Measurements from ENCODE around the gene POLR1A. TPM values are rescaled to one million over a fixed set of nuclear protein-coding genes. Genes with fewer than 3 reads are reported as not detected.

Gene POLR1A
- total and polyA plus RNA-seq, 4 donors, result 3.2 to 12.3 (median 6.1) TPM

DNA sequence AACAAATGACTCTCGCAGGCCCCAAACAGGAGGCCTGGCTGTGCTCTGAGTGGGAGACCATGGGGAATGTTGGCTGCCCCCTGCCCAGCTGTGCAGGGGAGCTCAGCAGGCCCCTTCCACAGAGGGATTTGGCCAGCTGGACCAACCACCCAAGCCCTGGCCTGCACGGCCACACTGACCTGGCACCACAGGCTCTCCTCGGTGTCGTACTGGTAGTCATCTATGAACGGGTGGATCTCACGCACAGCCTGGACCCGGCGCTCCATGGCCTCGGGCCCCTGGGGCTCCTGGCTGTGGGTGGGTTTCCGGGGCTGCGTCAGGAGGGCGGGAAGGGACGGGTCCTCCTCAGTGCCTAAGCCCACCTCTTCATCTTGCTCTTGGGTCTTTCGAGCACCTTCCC is 74.5 kb downstream of the POLR1A start:
- Histone ChIP-seq H3K9me3 (ENCODE audit: control insufficient read depth in 4 of 4, low read length in 3 of 4) (no peaks in the 10 kb centered on the region), H3K4me3 (ENCODE audit: low read depth in 1 of 3, low read length in 3 of 3) (no peak overlapping the region), H3K36me3 (ENCODE audit: control insufficient read depth in 4 of 4, insufficient read depth in 3 of 4, low read depth in 1 of 4, low read length in 3 of 4) (peaks cover 15 to 62% (median 26%) of the 10 kb centered on the region in 4 donors), H3K9ac (ENCODE audit: low read depth in 1 of 2, low read length in 2 of 2) (no peak overlapping the region), H3K27me3 (ENCODE audit: control insufficient read depth in 4 of 4, insufficient read depth in 4 of 4, low read length in 3 of 4) (no peaks in the 10 kb centered on the region), H3K27ac (ENCODE audit: low read depth in 1 of 2, low read length in 2 of 2) (no peak overlapping the region), H3K4me1 (ENCODE audit: control insufficient read depth in 4 of 4, insufficient read depth in 4 of 4, low read length in 3 of 4) (peaks cover 5 to 16% (median 10%) of the 10 kb centered on the region in 4 donors)
- no peak for DNase-seq (ENCODE audit: low spot score)
- 97% methylated on average over 14 of the region's 14 CpGs for WGBS
- TF ChIP-seq EGR1 (IDR thresholded peaks at IDR 0.05; ENCODE audit: low read depth in 2 of 2), result no peak
- TF ChIP-seq, protein P1, sequence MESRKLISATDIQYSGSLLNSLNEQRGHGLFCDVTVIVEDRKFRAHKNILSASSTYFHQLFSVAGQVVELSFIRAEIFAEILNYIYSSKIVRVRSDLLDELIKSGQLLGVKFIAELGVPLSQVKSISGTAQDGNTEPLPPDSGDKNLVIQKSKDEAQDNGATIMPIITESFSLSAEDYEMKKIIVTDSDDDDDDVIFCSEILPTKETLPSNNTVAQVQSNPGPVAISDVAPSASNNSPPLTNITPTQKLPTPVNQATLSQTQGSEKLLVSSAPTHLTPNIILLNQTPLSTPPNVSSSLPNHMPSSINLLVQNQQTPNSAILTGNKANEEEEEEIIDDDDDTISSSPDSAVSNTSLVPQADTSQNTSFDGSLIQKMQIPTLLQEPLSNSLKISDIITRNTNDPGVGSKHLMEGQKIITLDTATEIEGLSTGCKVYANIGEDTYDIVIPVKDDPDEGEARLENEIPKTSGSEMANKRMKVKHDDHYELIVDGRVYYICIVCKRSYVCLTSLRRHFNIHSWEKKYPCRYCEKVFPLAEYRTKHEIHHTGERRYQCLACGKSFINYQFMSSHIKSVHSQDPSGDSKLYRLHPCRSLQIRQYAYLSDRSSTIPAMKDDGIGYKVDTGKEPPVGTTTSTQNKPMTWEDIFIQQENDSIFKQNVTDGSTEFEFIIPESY (IDR thresholded peaks at IDR 0.05), result no peak
- TF ChIP-seq JUND (IDR thresholded peaks at IDR 0.05), result no peak
- no peak for TF ChIP-seq CTCF (IDR thresholded peaks at IDR 0.05; ENCODE audit: low read depth, low read length, missing input control)
- no peak for TF ChIP-seq RAD21 (IDR thresholded peaks at IDR 0.05)
- no peak for TF ChIP-seq GABPA (IDR thresholded peaks at IDR 0.05 in 1 of 2, conservative IDR thresholded peaks at IDR 0.05 in 1 of 2)
- TF ChIP-seq HNF4A (conservative IDR thresholded peaks at IDR 0.05), result no peak
- TF ChIP-seq NR2F2 (IDR thresholded peaks at IDR 0.05), result no peak
- no peak for TF ChIP-seq FOXA2 (IDR thresholded peaks at IDR 0.05)
- no peak for TF ChIP-seq HNF4G (IDR thresholded peaks at IDR 0.05)
- TF ChIP-seq YY1 (IDR thresholded peaks at IDR 0.05), result no peak
- no peak for TF ChIP-seq RXRA (IDR thresholded peaks at IDR 0.05)
- TF ChIP-seq FOXA1 (IDR thresholded peaks at IDR 0.05), result no peak
- TF ChIP-seq, protein P2, sequence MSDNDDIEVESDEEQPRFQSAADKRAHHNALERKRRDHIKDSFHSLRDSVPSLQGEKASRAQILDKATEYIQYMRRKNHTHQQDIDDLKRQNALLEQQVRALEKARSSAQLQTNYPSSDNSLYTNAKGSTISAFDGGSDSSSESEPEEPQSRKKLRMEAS (IDR thresholded peaks at IDR 0.05), result no peak
- TF ChIP-seq TAF1 (conservative IDR thresholded peaks at IDR 0.05), result no peak
- no peak for TF ChIP-seq SP1 (IDR thresholded peaks at IDR 0.05)
- TF ChIP-seq ATF3 (IDR thresholded peaks at IDR 0.05), result no peak
- no peak for TF ChIP-seq REST (IDR thresholded peaks at IDR 0.05)
